Glomerular endothelial cell (primary cell): Measurements from ENCODE around the gene DAB2IP. TPM values are rescaled to one million over a fixed set of nuclear protein-coding genes. Genes with fewer than 3 reads are reported as not detected.
A peak's percentile ranks its signal among the peaks of the same experiment; 100 is the strongest.

Experiments used
- DNase-seq: peaks from one replicate; pipeline ENCODE4 v3.0.0-alpha.2; 2011; ENCODE audit warnings: low read depth, low spot score; ENCODE audit errors: extremely low read depth
- total RNA-seq: library from RNA; depleted of rRNA; stranded (reverse); fragments of >200 nt; gene quantifications from 2 replicates; pipeline ENCODE4 v1.2.3, GENCODE V29; 2015

The DAB2IP gene
- total RNA-seq, 1 donor from 2014 or later, result 65.8 TPM

DNA sequence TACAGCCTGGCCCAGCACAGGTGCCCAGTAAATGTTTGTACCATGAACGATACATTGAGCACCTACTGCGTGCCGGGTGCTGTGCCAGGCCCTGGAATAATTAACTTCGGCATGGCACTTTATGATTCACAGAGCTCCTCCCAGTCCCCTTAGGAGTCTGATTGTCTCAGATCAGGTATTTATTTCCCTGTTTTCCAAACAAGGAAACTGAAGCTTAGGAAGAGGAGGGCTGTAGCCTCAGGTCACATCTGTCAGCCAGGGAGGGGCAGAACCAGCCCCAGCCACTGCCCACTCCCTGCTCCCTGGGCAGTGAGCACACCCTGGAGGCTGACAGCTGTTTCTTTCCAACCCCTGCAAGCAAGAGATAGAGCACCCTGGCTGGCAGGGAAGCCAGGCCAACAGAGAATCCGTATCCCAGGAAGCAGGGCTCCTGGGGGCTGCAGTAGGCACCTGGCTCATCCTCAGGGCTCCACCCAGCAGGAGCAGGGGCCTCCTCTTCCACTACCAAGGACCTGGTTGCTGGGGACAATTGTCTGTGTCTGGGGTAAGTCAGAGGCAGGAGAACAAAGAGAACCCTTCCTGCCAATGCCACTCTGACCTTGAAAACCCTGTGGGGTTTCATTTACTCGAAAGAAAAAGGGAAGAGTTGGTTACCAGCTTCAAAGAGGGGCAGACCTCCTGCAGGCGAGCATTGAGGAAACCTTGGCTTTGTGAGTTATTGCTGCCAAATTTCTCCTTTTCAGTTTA is 69.0 kb downstream of the DAB2IP start:
- DNase-seq, result no peak

DNA sequence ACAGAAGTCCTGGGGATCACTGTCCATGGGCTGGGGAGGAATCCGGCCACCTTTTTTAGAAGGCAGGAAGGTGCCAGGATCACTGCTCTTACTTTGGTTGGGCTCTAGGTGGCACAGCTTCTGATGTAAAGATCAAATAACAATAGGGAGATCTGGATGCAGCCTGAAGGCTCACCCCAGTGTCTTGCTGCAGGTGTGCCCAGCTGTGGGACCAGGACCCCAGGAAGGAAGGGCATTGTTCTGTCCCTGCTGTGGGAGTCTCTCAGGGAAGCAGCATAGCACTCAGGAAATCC is 69.6 kb downstream of the DAB2IP start:
- DNase-seq, result no peak

DNA sequence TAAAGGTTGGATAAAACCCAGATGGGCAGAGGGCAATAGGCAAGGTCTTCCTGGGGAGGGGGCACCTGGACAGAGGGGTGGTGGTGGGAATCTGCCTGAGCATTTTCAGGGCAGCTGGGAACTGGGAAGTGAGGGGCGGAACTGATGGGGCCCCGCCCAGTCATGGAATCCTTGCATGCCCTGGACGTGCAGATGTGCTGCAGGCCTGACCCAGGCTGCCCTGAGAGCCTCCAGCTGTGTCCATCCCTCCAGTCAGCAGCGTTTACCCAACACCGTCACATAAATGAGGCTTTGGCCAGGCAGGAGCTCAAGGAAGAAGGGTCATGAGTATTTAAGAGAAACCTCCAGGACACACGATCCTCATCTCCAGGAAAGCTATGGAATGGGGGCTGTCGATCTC is 70.3 kb downstream of the DAB2IP start:
- DNase-seq, result no peak

DNA sequence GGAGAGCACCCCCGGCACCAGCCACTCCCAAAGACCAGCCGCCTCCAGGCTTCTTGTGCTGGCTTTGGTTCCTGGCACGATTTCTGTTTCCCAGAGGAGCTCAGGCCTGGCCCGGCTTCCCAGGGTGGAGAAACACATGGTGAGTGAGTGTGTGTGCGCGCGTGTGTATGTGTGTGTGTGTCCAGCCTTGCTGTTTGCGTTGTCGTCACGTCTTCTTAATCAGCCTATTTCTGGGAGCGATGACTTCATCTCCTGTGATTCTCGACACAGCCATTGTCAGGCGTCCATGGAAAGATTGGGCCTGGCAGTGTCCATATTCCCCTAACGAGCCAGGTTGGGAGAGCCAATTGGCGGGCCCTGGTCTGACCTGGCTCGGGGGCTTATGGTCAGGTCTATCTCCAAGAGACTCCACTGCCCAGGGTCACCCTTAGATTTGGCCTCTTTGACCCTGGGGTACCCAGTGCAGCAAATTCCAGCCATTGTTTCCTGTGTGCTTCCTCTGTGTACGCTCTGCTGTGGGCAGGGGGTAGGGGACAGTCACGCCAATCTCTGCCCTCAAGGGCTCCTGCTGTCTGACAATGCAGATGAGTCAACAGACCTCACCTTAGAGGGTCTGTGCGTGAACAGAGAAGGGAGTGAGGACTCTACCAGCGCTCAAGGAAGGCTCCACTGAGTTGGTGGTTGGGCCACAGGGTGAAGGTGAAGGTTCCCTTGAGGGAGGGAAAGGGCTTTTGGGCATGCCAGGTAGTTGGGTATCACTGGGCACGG is 73.8 kb downstream of the DAB2IP start:
- peak; percentile 88 for DNase-seq

DNA sequence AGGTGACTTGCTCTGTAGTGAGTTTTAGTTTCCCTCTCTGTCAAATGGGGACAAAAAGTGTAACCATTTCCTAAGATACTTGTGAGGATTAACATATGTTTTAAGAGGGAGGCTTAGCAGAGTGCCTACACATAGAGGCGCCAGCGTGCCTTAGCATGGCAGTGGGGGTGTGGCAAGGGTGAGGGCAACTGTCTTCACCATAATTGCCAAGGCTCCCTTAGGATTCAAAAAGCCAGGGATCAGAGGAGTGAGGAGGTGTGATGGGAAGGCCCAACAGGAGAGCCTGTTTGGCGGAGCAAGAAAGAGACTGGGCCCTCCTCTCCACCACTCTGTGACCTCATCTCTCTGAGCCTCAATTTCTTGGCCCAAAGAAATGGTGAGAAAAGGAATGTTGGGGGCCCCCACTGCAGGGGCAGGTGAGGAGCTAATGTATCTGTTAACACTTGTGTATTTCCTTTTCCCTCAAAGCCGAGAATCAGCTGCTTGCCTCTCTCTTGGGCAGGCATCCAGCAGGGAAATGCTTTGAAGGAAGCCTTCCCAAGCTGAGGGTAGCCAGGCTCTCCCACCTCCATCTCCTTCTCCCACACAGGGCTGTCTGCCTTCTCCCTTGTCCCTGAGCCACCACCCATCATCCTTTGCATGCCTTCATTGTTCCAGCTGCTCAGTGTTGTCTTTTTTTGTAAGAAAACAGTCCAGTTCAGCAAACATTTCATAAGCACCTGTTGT is 76.0 kb downstream of the DAB2IP start:
- DNase-seq, result no peak

DNA sequence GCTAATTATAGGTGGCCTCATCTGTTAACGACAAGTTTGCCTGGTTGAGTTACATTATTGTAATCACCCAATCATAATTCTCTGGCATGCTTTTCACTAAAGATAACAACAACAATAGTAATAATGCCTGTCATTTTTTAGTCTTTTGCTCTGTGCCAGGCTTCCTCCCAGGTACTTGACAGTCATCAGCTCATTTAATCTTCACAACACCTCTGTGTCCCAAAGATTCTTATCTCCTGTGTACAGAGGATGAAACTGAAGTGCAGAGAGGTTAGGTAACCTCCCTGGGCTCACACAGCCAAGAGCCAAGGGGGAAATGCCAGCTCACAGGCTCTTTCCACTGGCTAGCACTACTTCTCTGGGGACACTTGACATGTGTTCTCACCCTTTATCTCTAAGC is 77.5 kb downstream of the DAB2IP start:
- DNase-seq, result no peak

DNA sequence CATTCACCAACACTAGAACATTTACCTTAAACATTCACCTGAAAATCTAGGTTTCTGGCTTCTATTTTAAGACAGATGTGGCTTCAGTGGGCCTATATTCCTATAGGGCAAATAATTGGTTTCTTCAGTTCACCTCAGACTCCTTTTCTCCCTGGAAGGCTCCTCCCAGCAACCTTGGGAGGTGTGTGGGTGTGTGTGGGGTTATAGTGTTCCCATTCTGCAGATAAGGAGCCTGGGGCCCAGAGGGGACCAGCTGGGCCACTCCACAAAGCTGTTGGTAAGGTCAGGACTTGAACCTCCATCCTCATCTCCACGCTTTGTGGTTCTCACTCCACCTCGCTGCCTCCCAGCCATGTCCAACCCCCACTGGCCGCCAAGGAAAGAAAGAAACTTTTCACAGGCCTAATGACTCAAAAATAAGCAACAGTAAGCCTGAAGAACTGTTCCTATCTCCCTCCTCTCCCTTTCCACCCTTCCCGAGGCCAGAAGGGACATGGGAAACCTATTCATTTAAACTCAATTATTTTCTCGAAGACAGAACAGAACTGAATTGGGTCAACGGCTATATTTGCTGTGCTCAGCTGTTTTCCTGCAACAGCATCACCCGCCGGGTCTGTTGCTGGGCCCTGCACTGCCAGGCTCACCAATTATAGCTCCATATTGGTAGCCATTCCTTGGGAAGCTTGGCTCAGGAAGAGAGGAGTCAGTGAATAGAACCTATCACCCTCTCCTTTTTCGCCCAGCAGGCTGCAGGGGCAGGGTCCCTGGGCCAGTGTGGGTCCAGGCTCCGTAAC is 78.5 kb downstream of the DAB2IP start:
- DNase-seq, result no peak

DNA sequence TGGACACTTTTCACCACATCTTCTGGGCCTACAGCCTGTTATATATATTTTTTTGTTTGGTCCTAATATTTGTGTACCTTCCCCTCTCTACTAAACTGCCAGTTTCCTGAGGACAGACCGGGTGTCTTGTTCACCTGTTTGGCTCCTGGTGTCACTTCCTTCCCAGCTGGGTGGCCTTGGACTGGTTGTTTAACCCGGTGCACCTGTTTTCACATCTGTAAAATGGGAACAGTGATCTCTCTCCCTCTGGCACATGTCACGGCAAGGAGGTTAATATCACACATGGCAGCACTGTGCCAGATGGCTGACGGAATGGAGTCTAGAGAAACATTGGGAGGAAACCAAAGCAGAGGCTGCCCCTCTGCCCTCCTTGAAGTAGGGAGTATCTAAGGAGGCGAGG is 79.7 kb downstream of the DAB2IP start:
- no peak for DNase-seq

DNA sequence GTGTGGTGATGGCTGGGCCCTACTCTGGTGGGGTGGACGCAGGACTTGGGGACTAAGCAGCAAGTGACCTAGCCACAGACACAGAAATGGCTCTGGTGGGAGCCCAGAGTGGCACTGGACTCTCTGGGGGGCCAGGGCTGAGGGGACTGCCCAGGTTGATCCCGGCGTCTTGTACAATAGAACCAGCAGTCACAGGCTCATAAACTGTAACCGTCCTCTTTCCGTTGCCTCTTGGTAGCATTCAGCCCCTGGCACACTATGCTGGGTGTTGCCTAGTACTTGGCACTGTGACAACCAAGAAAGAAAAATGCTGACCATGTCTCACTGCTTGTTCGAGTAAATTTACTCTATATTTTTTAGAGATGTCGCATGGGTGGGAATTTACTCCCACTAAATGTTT is 80.5 kb downstream of the DAB2IP start:
- DNase-seq, result no peak

DNA sequence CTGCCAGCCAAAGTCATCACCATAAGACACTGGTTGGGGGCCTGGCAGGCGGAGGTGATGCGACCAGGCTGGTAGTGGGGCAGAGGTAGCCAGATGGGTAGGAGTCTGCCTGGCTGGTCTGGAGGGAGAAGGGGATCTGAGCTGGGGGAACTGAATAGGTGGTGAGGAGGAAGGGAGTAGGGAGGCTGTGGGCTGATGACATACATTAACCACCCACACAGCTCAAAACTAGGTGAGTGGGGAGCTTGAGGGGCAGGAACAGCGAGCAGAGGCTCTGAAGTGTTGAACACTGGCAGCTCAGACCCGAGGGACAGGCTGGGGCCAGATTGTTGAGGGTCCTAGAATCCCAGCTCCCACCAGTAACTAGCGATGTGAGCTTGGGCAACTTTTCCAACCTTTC is 81.0 kb downstream of the DAB2IP start:
- DNase-seq, result no peak

DNA sequence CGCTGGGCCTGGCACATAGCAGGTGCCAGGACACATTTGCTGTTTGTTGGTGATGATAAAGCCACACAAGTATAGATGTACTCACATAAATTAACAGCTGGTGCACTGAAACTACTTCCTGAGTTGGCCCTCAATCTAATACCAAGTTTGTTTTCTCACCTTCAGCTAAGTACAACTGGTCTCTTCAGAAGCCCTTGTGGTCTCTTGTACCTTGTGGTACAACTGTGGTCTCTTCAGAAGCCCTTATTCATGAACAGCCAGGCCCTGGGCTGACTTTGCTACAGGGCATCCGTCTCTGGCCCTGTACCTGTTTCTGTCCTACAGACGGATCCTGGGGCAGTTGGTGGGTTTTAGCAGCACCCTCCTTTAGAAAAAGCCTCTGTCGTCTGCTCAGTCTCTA is 81.5 kb downstream of the DAB2IP start:
- no peak for DNase-seq

DNA sequence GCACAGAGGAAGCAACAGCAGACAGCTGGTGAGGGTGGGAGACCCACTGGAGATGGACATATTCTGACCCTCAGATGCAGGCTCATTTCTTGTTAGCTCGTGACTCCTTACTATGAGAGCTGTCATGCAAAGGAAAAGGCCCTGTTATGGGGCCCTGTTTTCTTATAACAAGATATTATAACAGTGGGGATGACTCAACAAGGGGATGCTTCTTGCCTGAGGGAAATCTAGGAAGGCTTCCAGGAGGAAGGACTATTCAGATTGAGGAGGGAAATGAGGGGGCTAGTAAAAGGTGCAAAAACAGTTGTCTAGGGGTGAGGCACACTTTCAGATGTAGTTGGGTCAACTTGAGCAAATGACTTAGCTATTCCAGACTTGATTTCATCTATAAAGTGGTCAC is 83.0 kb downstream of the DAB2IP start:
- DNase-seq, result no peak

DNA sequence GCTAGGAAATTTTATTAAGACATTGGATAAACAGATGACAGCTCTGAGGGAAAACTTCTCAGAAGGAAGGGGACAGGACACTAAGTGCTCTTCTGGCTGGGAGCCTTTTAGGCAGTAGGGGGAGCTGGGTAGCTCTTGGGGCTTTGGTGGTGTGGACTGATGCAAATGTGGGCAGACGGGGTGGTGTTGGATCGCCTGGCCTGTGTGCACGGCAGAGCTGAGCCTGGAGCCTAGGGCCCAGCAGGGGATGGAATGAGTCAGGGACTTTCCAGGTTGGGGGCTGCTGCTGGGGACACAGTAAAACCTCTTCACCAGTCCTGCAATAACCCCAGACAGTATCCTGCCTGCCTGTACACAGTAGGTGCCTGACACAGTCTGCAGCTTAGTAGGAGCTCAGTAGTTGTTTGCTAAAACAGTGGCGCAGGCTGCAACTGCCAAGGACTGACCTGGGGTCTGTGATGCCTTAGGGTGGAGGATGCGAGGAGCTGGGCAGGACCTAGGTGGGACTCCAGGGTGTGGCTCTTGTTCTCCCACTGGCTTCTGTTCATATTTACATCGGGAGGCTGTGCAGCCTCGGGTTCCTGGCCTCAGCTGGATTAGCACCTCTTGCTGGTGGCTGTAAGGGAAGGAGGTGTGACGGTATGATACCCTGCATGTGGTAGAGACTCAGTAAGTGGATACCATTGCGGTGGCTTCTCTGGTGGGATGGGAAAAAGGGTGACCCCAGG is 83.8 kb downstream of the DAB2IP start:
- no peak for DNase-seq

DNA sequence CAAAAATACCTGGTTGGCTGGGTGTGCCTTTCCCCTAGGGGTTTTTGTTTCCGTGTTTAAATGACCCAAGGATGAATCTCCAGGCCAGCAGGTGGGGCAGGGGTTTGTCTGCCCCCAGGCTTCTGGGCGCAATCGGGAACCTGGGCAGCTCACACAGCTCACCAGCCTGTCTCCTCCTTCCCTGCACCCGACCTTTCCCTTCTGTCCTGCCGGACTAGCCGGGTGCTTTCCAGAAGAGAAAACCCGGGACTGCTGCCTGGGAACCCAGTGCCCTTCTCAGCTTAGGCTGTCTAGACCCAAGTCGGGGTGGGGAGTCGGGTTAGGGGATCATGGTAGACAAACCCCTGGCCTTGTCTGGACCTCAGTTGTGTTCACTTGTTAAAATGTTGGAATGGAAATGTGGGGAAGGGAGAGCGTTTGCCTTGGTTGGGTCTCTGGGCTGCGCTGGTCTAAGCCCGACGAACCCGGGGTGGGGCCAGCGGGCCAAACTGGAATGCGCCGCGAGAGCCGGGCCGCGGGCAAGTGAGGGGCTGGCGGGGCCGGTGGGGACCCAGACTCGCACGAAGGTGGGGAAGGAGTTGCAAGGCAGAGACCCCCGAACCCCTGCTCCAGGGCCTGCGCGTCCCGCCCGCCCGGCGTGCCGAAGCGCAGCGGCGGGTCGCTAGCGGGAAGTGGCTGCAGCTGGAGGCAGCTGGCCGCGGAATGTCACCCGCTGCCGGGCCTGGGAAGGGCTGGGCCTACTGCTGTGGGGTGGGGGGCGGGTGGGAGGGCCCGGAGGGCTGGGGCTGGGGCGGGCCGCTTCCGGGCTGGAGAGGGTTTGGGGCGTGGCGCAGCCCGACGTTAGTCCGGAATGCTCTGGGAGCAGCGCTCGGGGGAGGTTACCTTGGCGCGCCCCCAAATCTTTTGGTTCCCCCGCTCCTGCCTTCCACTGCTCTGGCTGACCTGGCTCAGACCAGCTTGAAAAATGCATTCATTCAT is 84.6 kb downstream of the DAB2IP start:
- DNase-seq, result no peak

DNA sequence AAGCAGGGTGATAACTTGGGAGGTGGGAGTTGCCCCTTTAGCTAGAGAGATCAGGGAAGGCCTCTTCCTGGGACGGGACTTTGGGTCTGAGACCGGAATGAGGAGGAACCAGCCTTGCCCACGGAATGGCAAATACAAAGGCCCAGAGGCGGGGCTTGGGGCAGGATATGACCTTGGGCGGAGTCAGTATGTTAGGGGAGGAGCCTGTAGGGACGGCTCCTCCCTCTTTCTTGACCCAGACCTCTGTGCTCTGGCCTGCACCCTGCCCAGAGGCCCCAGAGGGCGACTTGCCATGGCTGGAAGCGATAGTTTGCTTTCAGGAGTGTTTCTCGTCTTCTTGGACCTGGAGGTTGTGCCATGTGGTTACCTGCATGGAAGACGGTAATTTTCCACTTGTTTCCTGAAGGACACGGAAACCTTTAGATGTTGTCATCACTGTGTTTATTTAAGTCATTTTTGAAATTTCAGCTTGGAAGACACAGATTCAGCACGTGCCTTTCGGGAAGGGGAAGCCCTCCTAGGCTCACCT is 85.6 kb downstream of the DAB2IP start:
- DNase-seq, result no peak

DNA sequence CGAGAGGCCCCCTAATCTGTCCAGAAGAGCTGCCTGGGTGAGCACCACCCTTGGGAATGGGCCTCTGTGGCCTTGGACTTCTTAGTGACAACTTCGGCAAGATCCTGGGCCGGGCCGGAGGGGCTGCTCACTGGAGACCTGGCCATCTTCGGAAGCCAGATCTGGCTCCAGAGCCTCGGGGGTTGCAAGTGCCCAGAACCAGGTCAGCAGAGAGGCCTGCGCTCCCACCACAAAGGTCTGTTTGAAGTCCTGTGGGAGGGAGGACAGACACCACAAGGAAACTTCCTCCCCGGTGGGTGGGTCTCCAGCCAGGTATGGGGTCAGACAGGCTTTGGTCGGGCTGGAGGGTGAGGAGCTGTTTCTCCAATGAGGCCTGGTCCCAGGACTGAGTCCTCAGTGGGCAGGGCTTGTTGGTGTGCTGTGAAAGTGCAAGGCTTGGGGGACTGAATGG is 86.1 kb downstream of the DAB2IP start:
- DNase-seq, result no peak

DNA sequence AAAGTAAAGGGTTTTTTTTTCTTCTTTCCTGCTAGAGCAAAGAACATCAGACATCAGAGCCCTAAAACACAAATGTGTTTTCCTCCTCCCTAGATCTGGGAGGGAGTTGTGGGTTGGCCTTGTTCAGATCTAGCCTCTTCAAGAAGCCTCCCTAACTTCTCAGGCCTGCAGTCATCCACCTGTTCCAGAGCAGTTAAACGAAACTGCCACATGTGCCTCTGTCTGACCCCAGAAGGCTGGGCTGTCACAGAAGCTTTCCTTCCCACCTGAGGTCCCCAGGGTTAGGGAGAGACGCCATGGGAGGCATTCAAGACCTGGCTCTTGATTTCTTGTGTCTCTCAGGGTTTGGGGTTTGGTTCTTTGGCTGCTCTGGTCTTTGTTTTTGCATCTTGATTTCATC is 87.0 kb downstream of the DAB2IP start:
- no peak for DNase-seq

DNA sequence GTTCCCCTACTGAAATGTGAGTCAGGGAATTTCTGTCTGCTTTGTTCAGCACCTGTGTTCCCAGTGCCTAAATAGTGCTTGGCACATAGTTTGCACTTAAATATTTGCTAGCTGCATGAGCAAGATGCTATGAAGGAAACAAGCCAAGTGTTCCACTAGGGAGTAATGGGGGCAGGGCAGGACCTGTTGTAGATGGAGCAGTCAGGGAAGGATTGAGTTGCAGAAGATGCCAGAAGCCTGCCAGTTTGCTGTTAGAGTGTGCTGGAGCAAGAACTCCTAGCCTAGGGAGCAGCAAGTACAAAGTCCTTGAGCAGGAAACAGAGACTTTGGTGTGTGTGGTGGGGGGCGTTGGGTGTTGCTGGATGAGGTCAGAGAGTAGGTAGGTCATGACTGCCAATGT is 87.5 kb downstream of the DAB2IP start:
- DNase-seq, result no peak

DNA sequence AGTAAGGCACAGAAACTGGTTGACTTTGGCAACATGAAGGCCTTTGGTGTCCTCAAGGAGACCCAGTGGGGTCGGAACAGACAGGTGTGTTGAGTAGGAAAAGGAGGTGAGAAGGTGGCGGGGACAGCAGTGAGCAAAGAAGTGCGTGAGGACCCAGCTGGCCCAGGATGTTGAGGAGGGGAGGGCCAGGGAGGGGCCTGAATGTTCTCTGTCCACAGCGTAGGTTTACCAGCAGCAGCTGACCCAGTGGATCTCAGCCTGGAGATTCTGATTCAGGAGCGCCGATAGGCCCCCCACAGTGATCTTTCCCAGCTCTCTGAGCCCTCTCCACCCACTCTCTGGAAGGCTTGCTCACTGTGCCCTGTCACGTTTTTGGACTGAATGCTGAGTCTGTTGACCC is 88.5 kb downstream of the DAB2IP start:
- no peak for DNase-seq
